GM21576 (cell line): ENCODE measurements around the gene SDE2.
"Not testable (repeated sequence)": the region's sequence is repeated elsewhere in the genome, so short reads cannot be mapped to it uniquely, and the experiment has no call there.

Source experiments
- ATAC-seq: cut with Tn5 transposase; IDR thresholded peaks from one replicate; pipeline ENCODE4 v1.9.1; 2021; ENCODE audit warnings: mild to moderate bottlenecking, moderate library complexity; ENCODE audit not compliant: unreplicated experiment

SDE2 gene

GRCh38 chr1:226007126-226007892 is 8.2 kb upstream of the SDE2 start:
- ATAC-seq = not testable (repeated sequence)

- no peak for ATAC-seq
Observed at GRCh38 chr1:226006686-226007085, 7.5 kb upstream of the SDE2 start.

GRCh38 chr1:226004396-226004795 is 5.3 kb upstream of the SDE2 start:
- ATAC-seq = no peak

- ATAC-seq = no peak
Observed at GRCh38 chr1:226003502-226004170, 4.5 kb upstream of the SDE2 start.

GRCh38 chr1:226002667-226003501 is 3.7 kb upstream of the SDE2 start:
- ATAC-seq = no peak

- ATAC-seq = peak; percentile 24
Observed at GRCh38 chr1:226001963-226002666, 3.0 kb upstream of the SDE2 start.

GRCh38 chr1:226001088-226001487 is 1.9 kb upstream of the SDE2 start:
- no peak for ATAC-seq

GRCh38 chr1:226000493-226001081 is 1.4 kb upstream of the SDE2 start:
- not testable (repeated sequence) for ATAC-seq

- peak; percentile 29 for ATAC-seq
Observed at GRCh38 chr1:225999912-226000337, 782 bp upstream of the SDE2 start.

- peak; percentile 2 for ATAC-seq
Observed at GRCh38 chr1:225998560-225999226, 450 bp downstream of the SDE2 start.

GRCh38 chr1:225996946-225997545 is 2.1 kb downstream of the SDE2 start:
- ATAC-seq = no peak

GRCh38 chr1:225995919-225996864 is 3.0 kb downstream of the SDE2 start:
- ATAC-seq = no peak

- peak; percentile 62 for ATAC-seq
Observed at GRCh38 chr1:225990705-225991464, 8.3 kb downstream of the SDE2 start.

GRCh38 chr1:225987491-225988316 is 11.4 kb downstream of the SDE2 start:
- no peak for ATAC-seq

GRCh38 chr1:225981714-225982113 is 17.4 kb downstream of the SDE2 start:
- no peak for ATAC-seq

GRCh38 chr1:225980005-225980836 is 18.9 kb downstream of the SDE2 start:
- ATAC-seq = no peak
